Activated T-helper 1 cell treated with anti-CD3 and anti-CD28 coated beads, Interleukin-2, amount 50 U/mL, for 16 hours (primary cell): ENCODE results near the gene PLAGL2.

Source experiments
- DNase-seq, 2 donors: peaks; one replicate each; pipeline ENCODE4 v3.0.0-alpha.2; 2020; ENCODE audit warnings: low read depth in 1 of 2, low spot score in 1 of 2

The PLAGL2 gene

GRCh38 chr20:32231847-32232246 is 24.3 kb upstream of the PLAGL2 start:
- DNase-seq, result no peak

- no peak for DNase-seq
These were observed 23.7 kb upstream of the PLAGL2 start for GRCh38 chr20:32231245-32231644.

- DNase-seq, result no peak
These were observed 23.2 kb upstream of the PLAGL2 start for GRCh38 chr20:32230707-32231106.

GRCh38 chr20:32229251-32229747 is 21.8 kb upstream of the PLAGL2 start:
- DNase-seq, result no peak

DNA sequence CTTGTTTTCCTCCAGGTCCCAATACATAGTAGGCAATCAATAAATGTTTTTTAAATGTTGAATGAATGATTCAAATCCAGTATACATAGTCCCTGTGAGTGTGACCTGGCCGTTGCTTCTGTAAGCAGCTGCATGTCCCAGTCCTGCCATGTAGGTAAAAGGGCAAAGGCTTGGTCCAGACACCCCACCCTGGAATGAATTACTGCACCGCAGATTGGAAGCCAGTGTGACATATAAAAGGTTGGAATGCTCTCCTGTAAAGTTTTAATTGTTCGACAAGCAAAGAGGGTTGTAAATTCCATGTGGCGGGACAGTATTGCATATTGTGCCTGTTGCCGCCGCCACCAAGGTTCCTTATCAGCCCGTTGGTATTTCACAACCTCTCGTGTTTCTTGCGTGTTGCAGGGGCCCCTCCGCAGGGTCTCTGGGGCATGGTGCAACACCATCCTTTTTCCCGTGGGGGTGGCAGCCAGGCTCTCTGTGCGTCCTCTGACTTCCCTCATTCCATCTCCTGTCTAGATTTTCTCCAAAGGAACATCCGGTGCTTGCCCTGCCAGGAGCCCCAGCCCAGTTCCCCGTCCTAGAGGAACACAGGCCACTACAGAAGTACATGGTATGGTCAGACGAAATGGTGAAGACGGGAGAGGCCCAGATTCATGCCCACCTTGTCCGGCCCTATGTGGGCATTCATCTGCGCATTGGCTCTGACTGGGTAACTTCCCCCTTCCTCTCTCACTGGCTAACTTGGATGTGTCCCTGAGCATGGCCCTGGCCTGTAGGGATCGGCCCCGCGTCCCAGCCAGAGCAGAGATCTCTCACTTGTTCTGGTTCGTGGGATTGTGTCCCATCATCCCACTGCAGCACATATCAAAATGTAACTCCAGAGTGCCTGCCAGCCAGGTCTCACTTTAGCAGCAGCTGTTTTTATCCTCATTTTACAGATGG is 20.5 kb upstream of the PLAGL2 start:
- no peak for DNase-seq

DNA sequence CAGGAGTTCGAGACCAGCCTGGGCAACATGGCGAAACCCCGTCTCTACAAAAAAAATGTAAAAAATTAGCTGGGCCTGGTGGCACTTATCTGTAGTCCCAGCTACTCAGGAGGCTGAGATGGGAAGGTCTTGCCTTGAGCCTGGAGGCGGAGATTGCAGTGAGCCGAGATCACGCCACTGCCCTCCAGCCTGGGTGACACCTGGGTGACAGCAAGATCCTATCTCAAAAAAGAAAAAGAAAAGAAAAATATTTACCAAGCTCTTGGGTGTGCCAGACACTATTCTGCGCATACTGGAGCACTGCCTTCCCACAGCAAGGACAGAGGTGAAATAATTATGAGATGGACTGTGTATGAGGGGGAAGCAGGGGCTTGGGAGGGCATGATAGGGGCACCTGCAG is 19.8 kb upstream of the PLAGL2 start:
- no peak for DNase-seq

DNA sequence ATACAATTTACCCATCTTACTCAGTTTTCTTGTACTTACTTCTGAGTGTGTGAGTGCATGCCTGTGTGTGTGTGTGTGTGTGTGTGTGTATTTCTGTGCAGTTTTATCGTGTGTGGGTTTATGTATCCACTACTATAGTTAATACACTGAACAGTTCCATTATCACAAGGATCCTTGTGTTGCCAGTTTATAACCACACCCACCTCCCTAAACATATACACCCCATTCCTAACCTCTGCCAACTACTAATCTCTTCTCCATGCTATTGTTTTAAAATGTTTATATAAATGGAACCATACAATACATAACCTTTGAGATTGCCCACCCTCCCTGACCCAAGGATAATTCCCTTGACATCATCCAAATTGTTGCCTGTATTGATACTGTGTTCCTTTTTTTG is 18.8 kb upstream of the PLAGL2 start:
- DNase-seq, result no peak

DNA sequence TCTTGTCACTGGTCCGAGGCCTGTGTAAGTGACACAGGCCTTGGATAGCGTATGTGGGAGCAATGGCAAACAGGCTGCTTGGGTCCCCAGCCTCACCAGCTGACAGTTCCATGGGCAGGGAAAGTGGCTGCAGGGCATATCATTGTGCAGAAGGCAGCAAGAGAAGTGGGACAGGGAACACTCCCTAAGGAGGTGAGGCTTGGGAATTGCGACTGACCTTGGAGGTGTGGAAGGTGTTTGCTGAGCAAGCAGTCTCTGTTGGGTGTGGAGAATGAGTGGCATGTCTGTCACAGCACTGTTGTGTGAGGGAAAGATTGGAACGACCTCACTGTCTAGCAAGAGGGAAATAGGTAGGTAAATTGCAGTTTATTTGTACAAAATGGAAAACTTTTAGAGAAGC is 16.9 kb upstream of the PLAGL2 start:
- no peak for DNase-seq

GRCh38 chr20:32218156-32218900 is 10.8 kb upstream of the PLAGL2 start:
- DNase-seq, result no peak

GRCh38 chr20:32216179-32217142 is 8.9 kb upstream of the PLAGL2 start:
- DNase-seq, result no peak

DNA sequence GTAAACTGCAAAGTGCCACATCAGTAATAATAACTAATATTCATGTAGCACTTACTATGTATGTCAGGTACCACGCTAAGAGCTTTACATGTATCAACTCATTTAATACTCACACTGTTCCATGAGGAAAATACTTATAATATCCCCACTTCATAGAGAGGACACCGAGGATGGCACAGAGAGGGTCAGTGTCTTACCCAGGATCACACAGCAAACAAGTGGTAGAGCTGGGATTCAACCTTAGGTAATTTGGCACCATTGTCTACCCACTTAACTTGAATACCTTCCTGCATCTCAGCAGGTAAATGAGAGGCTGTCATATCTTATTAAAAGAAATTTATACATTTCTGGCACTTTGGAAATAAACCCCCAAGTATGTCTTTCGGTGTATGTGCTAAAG is 8.2 kb upstream of the PLAGL2 start:
- DNase-seq, result no peak

- DNase-seq, result no peak
These were observed 7.6 kb upstream of the PLAGL2 start for GRCh38 chr20:32215147-32215546.

GRCh38 chr20:32213870-32214269 is 6.3 kb upstream of the PLAGL2 start:
- DNase-seq, result no peak

- DNase-seq, result no peak
These were observed 2.5 kb upstream of the PLAGL2 start for GRCh38 chr20:32209850-32210605.

- no peak for DNase-seq
These were observed 1.1 kb upstream of the PLAGL2 start for GRCh38 chr20:32208499-32209154.

GRCh38 chr20:32206760-32207625 is 550 bp downstream of the PLAGL2 start:
- DNase-seq, result no peak

DNA sequence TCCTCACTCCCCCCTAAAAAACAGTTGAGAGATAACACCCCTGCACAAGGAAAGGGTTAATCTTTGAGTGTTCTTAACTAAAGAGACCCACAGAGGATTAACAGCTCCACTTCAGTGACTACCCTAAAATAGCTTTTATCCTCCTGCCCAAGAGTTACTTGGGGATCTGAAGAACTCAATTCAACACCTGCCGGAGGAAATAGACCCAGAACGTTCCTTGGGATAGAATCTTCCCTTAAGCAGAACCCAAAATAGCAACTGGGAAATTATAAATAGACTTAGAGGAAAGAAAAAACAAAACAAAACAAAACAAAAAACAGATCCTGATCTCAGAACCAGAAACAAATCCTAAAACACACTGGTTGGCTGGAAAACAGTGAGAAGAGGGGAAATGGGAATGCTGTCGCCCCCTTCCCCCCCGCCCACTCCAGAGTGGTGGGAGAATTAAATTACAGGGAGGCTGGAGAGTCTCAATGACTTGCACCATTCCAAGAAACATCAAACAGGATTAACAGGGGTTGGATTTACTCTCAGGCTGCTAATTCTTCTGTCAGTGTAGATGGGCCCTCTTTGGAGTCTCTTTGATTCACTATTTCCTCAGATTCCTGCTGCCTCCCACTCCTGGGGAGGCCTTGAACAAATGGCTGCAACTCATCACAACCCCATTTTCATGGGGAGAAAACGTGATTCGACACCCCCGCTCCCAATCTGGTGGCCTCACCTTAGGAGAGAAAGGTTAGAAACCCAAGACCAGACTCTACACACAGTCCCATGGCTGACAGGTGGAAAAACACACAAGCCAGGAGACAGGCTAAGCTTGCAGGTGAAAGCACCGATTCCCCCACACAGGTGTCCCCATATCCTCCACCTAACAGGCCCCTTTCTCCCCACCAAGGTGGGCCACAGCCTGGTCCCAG is 1.4 kb downstream of the PLAGL2 start:
- no peak for DNase-seq
